ENCODE results near the gene MAK.

DNA sequence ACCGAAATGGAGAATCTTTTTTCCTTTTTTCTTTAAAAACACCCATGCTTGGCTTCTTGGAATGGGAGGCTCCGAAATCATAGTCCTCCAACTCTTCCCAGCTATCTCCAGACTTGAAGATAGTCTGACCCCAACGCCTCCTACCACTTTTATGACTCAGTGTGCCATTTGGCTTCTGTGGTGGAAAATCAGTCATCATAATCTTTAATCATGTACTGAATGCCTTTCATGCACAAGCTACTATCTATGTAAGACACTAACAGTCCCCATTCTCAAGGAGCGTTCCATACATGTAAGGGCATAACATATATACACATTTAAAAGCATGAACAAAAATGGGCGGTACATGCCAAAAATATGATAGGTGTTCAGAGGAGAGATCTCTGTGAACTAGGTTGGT lies 46.7 kb downstream of the MAK start:
- TF ChIP-seq EZH2 (IDR thresholded peaks at IDR 0.05; ENCODE audit: borderline replicate concordance) = no peak
- TF ChIP-seq, protein P1, sequence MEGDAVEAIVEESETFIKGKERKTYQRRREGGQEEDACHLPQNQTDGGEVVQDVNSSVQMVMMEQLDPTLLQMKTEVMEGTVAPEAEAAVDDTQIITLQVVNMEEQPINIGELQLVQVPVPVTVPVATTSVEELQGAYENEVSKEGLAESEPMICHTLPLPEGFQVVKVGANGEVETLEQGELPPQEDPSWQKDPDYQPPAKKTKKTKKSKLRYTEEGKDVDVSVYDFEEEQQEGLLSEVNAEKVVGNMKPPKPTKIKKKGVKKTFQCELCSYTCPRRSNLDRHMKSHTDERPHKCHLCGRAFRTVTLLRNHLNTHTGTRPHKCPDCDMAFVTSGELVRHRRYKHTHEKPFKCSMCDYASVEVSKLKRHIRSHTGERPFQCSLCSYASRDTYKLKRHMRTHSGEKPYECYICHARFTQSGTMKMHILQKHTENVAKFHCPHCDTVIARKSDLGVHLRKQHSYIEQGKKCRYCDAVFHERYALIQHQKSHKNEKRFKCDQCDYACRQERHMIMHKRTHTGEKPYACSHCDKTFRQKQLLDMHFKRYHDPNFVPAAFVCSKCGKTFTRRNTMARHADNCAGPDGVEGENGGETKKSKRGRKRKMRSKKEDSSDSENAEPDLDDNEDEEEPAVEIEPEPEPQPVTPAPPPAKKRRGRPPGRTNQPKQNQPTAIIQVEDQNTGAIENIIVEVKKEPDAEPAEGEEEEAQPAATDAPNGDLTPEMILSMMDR (IDR thresholded peaks at IDR 0.05; ENCODE audit: poor library complexity) = no peak
